Mesodermal cell (in vitro differentiated cells): ENCODE results near the gene SLC25A43.
"Not testable (repeated sequence)": the region's sequence is repeated elsewhere in the genome, so short reads cannot be mapped to it uniquely, and the experiment has no call there.

Experiments used
- H3K27ac ChIP-seq: 2 replicates; pipeline ENCODE4 v1.7.0; 2013; ENCODE audit warnings: mild to moderate bottlenecking, low read depth, low read length, moderate library complexity; ENCODE audit not compliant: severe bottlenecking
- H3K36me3 ChIP-seq: 2 replicates; pipeline ENCODE4 v1.7.1; 2013; ENCODE audit warnings: mild to moderate bottlenecking, low read length, moderate library complexity; ENCODE audit not compliant: control insufficient read depth, insufficient read depth
- H3K4me1 ChIP-seq: one replicate; pipeline ENCODE4 v1.7.1; 2013; ENCODE audit warnings: mild to moderate bottlenecking, low read length; ENCODE audit not compliant: insufficient read depth, control insufficient read depth, poor library complexity, severe bottlenecking
- H3K4me3 ChIP-seq: 2 replicates; pipeline ENCODE4 v1.7.0; 2013; ENCODE audit warnings: low read length, control low read depth, mild to moderate bottlenecking; ENCODE audit not compliant: insufficient read depth, poor library complexity, severe bottlenecking; ENCODE audit errors: extremely low read depth
- H3K9me3 ChIP-seq: 2 replicates; pipeline ENCODE4 v1.7.1; 2013; ENCODE audit warnings: mild to moderate bottlenecking, low read length, moderate library complexity; ENCODE audit not compliant: control insufficient read depth
- WGBS, 2 experiments: methylation state at CpG; one replicate each; pipeline ENCODE4 v1.1.5; 2013; ENCODE audit warnings: missing lambda C conversion rate in 2 of 2; ENCODE audit not compliant: insufficient coverage in 2 of 2; 5-methylcytosine and 5-hydroxymethylcytosine counted together

The SLC25A43 gene

GRCh38 chrX:119382606-119383005 lies 16.5 kb upstream of the SLC25A43 start:
- Histone ChIP-seq H3K36me3 (no peaks in the 10 kb centered on the region), H3K9me3 (no peaks in the 10 kb centered on the region), H3K4me1 (no peaks in the 10 kb centered on the region), H3K27ac (no peak overlapping the region), H3K4me3 (no peak overlapping the region)

- not testable (repeated sequence) for H3K4me3 ChIP-seq, H3K27ac ChIP-seq, H3K9me3 ChIP-seq, H3K36me3 ChIP-seq, H3K4me1 ChIP-seq
- WGBS, 2 experiments: no CpG with 5 or more reads among the region's 4 CpGs
Measured at GRCh38 chrX:119386685-119387084, 12.5 kb upstream of the SLC25A43 start.

- H3K4me1 ChIP-seq, H3K36me3 ChIP-seq, H3K9me3 ChIP-seq, H3K27ac ChIP-seq, H3K4me3 ChIP-seq: not testable (repeated sequence)
- WGBS, 2 experiments: 96 to 100% methylated on average over 1 to 4 of the region's 20 CpGs
Measured at GRCh38 chrX:119387426-119387825, 11.7 kb upstream of the SLC25A43 start.

- Histone ChIP-seq H3K27ac (no peak overlapping the region), H3K36me3 (no peaks in the 10 kb centered on the region), H3K9me3 (no peaks in the 10 kb centered on the region), H3K4me3 (no peak overlapping the region), H3K4me1 (no peaks in the 10 kb centered on the region)
- 100% methylated on average over 1 to 3 of the region's 4 CpGs for WGBS, 2 experiments
Measured at GRCh38 chrX:119389214-119389613, 9.9 kb upstream of the SLC25A43 start.

- 15 to 77% methylated on average over 2 to 4 of the region's 7 CpGs for WGBS, 2 experiments
Measured at GRCh38 chrX:119389871-119390501, 9.2 kb upstream of the SLC25A43 start.

GRCh38 chrX:119391279-119391678 lies 7.9 kb upstream of the SLC25A43 start:
- Histone ChIP-seq H3K4me3 (no peak overlapping the region), H3K36me3 (no peaks in the 10 kb centered on the region), H3K27ac (no peak overlapping the region), H3K4me1 (no peaks in the 10 kb centered on the region), H3K9me3 (no peaks in the 10 kb centered on the region)
- 95% methylated on average over 3 of the region's 8 CpGs; no CpG with 5 or more reads in 1 of the 2 experiments for WGBS, 2 experiments

More at GRCh38 chrX:119389871-119390501, 9.2 kb upstream of the SLC25A43 start:
- H3K9me3 ChIP-seq: no peaks in the 10 kb centered on the region
- H3K4me3 ChIP-seq: no peak overlapping the region
- H3K4me1 ChIP-seq: no peaks in the 10 kb centered on the region
- no peak overlapping the region for H3K27ac ChIP-seq
- H3K36me3 ChIP-seq: no peaks in the 10 kb centered on the region

- no peaks in the 10 kb centered on the region for H3K36me3 ChIP-seq
- no peak overlapping the region for H3K4me3 ChIP-seq
- H3K27ac ChIP-seq: no peak overlapping the region
- H3K9me3 ChIP-seq: no peaks in the 10 kb centered on the region
- H3K4me1 ChIP-seq: no peaks in the 10 kb centered on the region
- WGBS, 2 experiments: 60 to 100% methylated on average over 1 of the region's 2 CpGs
Measured at GRCh38 chrX:119393144-119393543, 6.0 kb upstream of the SLC25A43 start.

GRCh38 chrX:119398587-119398973 lies 556 bp upstream of the SLC25A43 start:
- Histone ChIP-seq H3K4me3 (peak overlapping the region; percentile 47), H3K36me3 (no peaks in the 10 kb centered on the region)

GRCh38 chrX:119399772-119400101 lies 601 bp downstream of the SLC25A43 start:
- 0% methylated on average over 1 to 2 of the region's 12 CpGs for WGBS, 2 experiments
- Histone ChIP-seq H3K4me1 (peaks cover 4% of the 10 kb centered on the region), H3K4me3 (peak overlapping the region; percentile 47), H3K9me3 (no peaks in the 10 kb centered on the region), H3K36me3 (no peaks in the 10 kb centered on the region), H3K27ac (no peak overlapping the region)

More at GRCh38 chrX:119398587-119398973, 556 bp upstream of the SLC25A43 start:
- H3K27ac ChIP-seq: no peak overlapping the region
- H3K4me1 ChIP-seq: peaks cover 4% of the 10 kb centered on the region
- 10% methylated on average over 2 of the region's 3 CpGs; no CpG with 5 or more reads in 1 of the 2 experiments for WGBS, 2 experiments
- H3K9me3 ChIP-seq: no peaks in the 10 kb centered on the region

GRCh38 chrX:119401569-119401968 lies 2.4 kb downstream of the SLC25A43 start:
- Histone ChIP-seq H3K9me3 (no peaks in the 10 kb centered on the region), H3K4me3 (no peak overlapping the region), H3K36me3 (peaks cover 4% of the 10 kb centered on the region), H3K27ac (no peak overlapping the region), H3K4me1 (peaks cover 4% of the 10 kb centered on the region)
- 93% methylated on average over 2 of the region's 4 CpGs; no CpG with 5 or more reads in 1 of the 2 experiments for WGBS, 2 experiments

GRCh38 chrX:119402588-119402987 lies 3.5 kb downstream of the SLC25A43 start:
- Histone ChIP-seq H3K4me1 (peaks cover 4% of the 10 kb centered on the region), H3K27ac (no peak overlapping the region), H3K9me3 (no peaks in the 10 kb centered on the region), H3K36me3 (peaks cover 8% of the 10 kb centered on the region), H3K4me3 (no peak overlapping the region)
- WGBS, 2 experiments: 94 to 95% methylated on average over 2 to 3 of the region's 4 CpGs
